Measurements from ENCODE around the gene ZNF536.

The ZNF536 gene

DNA sequence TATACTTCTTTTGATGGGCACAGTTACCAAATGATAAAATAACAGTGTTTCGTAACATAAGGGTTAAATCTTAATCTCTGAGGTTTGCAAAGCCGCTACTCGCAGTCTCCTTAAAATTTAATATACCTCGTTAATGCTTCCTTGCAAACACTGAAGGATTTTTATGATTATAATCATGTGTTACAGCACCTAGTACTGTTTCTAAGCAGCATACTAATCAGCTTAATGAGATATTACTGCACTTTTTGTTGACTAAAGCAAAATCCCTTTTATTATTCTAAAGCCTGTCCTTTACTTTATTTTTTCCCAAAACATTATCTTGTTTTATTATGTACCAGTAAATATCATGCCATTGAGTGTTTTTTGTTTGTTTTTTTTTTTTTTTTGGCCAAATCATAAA is 70.5 kb downstream of the ZNF536 start:
- no peak for TF ChIP-seq GATA3 (IDR thresholded peaks at IDR 0.05; ENCODE audit: low read depth, low read length)

DNA sequence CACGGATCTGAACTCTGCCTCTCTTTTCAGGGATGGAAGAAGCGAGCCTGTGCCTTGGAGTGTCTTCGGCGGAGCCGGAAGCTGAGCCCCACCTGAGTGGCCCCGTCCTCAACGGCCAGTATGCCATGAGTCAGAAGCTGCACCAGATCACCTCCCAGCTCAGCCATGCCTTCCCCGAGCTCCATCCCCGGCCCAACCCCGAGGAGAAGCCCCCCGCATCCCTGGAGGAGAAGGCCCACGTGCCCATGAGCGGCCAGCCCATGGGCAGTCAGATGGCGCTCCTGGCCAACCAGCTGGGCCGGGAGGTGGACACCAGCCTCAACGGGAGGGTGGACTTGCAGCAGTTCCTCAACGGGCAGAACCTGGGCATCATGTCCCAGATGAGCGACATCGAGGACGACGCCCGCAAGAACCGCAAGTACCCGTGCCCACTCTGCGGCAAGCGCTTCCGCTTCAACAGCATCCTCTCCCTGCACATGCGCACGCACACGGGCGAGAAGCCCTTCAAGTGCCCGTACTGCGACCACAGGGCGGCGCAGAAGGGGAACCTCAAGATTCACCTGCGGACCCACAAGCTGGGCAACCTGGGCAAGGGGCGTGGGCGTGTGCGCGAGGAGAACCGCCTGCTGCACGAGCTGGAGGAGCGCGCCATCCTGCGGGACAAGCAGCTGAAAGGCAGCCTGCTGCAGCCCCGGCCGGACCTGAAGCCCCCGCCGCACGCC is 71.5 kb downstream of the ZNF536 start:
- no peak for TF ChIP-seq GATA3 (IDR thresholded peaks at IDR 0.05; ENCODE audit: low read depth, low read length)

DNA sequence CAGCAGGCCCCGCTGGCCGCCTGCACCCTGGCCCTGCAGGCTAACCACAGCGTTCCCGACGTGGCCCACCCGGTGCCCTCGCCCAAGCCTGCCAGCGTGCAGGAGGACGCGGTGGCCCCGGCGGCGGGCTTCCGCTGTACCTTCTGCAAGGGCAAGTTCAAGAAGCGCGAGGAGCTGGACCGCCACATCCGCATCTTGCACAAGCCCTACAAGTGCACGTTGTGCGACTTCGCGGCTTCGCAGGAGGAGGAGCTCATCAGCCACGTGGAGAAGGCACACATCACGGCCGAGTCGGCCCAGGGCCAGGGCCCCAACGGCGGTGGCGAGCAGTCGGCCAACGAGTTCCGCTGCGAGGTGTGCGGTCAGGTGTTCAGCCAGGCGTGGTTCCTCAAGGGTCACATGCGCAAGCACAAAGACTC is 72.1 kb downstream of the ZNF536 start:
- TF ChIP-seq GATA2 (IDR thresholded peaks at IDR 0.05; ENCODE audit: low read depth, low read length), result no peak
- TF ChIP-seq GATA3 (IDR thresholded peaks at IDR 0.05; ENCODE audit: low read depth, low read length), result no peak

DNA sequence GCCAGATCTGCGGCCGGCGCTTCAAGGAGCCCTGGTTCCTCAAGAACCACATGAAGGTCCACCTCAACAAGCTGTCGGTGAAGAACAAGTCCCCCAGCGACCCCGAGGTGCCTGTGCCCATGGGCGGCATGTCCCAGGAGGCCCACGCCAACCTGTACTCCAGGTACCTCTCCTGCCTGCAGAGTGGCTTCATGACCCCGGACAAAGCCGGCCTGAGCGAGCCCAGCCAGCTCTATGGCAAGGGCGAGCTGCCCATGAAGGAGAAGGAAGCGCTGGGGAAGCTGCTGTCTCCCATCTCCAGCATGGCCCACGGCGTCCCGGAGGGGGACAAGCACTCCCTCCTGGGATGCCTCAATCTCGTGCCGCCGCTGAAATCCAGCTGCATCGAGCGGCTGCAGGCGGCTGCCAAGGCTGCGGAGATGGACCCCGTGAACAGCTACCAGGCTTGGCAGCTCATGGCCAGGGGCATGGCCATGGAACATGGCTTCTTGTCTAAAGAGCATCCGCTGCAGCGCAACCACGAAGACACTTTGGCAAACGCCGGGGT is 72.6 kb downstream of the ZNF536 start:
- TF ChIP-seq GATA3 (IDR thresholded peaks at IDR 0.05; ENCODE audit: low read depth, low read length) (no peak), GATA2 (IDR thresholded peaks at IDR 0.05; ENCODE audit: low read depth, low read length) (no peak)

DNA sequence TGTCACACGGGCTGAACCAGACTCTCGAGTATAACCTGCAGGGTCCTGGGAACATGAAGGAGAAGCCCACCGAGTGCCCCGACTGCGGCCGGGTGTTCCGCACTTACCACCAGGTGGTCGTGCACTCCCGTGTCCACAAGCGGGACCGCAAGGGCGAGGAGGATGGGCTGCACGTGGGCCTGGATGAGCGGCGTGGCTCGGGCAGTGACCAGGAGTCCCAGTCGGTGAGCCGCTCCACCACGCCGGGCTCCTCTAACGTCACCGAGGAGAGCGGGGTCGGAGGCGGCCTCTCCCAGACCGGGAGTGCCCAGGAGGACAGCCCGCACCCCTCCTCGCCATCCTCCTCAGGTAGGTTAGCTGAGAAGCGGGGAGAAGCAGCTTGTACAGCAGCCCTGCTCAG is 73.2 kb downstream of the ZNF536 start:
- TF ChIP-seq GATA2 (IDR thresholded peaks at IDR 0.05; ENCODE audit: low read depth, low read length), result no peak
- no peak for TF ChIP-seq GATA3 (IDR thresholded peaks at IDR 0.05; ENCODE audit: low read depth, low read length)

DNA sequence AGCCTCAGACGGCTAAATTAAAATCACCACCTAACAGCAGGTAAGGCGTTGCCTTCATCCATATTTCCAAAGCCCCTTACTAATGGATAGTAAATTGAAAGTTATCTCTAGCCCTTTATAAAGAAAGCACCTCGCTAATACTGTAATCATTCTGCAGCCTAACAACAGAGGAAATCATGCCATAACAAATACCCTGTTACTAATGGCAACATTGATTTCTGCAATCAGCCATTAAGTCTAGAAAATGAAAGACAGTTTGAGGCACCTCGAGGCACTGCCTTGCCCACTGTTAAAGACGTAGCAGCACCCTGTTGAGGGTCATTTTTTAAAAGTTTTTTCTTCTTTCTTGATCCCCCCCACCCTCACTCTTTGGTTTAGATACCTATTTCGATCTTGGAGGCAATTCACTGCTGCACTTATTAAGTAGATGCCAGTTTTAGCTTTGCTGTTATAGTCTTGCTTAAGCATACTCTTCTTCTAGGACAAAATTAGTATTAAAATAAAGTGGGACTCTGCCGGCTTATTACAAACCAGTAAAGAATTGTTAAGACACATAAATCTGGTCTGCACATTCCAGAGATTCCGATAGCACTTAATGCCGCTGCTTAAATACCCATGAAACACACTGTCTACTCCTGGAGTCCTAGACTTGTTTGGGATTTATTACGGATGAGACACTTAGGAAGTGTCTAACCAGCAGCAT is 74.8 kb downstream of the ZNF536 start:
- TF ChIP-seq GATA2 (IDR thresholded peaks at IDR 0.05; ENCODE audit: low read depth, low read length) (no peak), GATA3 (IDR thresholded peaks at IDR 0.05; ENCODE audit: low read depth, low read length) (no peak)

DNA sequence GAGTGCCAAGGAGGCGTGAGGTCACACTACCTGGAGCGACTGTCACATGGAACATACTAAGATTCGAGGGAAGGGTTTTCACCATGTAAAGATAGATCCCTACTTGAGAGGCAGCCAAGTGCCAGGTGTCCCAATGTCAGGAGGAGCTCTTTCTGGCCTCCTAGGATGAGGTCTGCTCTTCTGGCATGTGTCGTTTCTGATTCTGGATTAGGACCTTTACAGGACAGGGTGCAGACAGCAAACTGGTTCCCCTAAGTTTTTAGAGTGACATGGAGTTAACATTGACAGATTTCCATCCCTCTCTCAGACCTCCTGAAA is 75.3 kb downstream of the ZNF536 start:
- TF ChIP-seq GATA2 (IDR thresholded peaks at IDR 0.05; ENCODE audit: low read depth, low read length) (no peak), GATA3 (IDR thresholded peaks at IDR 0.05; ENCODE audit: low read depth, low read length) (no peak)

DNA sequence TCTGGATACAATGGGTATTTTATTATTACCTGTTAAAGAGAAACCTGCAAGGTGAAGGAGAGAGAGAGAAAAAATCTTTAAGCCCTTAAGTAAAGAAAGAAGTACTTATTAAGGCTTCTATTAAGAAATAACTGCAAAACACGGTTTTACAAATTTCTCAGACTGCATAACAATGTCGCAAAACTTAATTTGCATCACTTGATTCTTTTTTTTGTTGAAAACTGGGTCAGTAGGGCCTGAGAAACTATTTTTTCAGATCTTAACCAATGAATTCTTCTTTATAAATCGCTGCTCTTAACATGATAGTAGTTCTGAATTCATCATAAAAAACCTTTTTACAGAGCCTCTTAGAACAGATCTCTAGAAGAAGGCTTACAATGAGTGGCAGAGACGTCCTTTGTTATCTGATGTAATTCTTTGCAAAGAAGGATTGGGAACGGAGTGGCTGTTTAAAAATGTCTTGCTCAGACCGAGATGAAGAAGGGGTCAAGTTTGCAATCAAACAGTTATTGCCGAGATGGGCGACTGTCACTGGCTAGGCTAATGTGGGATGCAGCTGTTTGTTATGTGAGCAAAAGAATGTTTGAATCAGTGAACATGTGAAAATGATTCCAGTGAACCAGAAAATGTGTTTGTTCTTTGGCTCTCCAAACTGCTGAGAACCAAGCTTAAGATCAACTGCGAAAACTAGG is 76.3 kb downstream of the ZNF536 start:
- TF ChIP-seq GATA3 (IDR thresholded peaks at IDR 0.05; ENCODE audit: low read depth, low read length), result no peak
- TF ChIP-seq GATA2 (IDR thresholded peaks at IDR 0.05; ENCODE audit: low read depth, low read length), result no peak

DNA sequence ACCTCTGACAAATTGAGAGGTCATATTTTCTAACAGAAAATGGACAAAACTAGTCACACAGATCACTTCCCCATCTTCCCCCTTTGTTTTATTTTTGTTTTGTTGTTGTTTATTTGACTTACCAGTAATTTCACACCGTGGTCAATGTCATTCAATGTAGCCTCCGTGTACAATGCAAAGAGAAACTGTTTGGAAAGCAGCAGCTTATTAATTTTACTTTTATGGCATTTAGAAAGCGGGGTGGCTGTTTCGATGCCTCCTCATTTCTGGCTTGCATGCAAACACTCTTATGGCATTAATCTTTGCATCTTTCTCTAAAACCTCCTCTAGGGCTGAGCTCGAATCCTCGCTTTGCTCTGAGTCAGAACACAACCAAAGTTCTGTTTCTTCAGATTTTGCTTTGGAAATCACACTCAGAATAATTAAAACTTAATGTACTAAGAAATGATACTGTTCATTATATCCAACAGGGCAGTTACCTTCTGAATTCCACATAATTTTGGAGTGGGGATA is 77.0 kb downstream of the ZNF536 start:
- TF ChIP-seq GATA3 (IDR thresholded peaks at IDR 0.05; ENCODE audit: low read depth, low read length) (no peak), GATA2 (IDR thresholded peaks at IDR 0.05; ENCODE audit: low read depth, low read length) (no peak)

DNA sequence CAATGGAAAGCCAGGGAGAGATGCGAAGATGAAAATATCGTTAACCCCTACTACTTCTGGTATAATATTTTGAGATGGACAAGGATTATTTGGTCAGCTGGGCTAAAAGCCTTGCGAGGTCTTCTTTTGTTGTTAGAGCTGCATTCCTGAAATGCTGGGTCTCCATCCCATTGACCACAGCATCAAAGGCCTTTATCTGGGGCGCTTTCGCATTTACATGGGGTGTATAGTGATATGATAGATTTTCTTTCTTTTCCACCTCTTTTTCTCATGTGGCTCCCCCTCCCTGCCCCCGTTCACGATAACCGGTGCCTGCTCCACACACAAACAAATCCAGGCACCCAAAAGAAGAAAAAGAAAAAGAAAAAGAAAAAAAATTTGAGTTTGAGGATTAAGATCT is 77.5 kb downstream of the ZNF536 start:
- TF ChIP-seq GATA3 (IDR thresholded peaks at IDR 0.05; ENCODE audit: low read depth, low read length), result no peak
- TF ChIP-seq GATA2 (IDR thresholded peaks at IDR 0.05; ENCODE audit: low read depth, low read length), result no peak

DNA sequence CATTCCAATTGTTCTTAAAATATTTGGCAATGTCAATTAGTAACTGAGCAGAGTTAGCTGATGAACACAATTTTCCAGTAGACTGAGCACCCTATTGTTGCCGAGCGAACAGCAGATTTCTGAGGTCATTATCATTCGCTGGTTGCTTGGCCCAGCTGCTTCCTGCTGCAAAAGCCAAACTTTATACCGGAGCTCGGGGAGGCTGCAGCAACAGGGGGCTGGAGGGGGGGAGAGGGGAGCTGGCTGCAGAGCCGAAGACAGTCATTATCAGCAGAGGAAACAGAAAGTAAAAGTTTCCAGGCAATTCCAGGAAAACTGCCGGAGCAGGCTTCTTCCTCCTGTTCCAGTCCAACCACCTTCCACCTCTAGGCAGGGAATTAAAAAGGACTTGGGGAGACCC is 77.9 kb downstream of the ZNF536 start:
- no peak for TF ChIP-seq GATA3 (IDR thresholded peaks at IDR 0.05; ENCODE audit: low read depth, low read length)
- TF ChIP-seq GATA2 (IDR thresholded peaks at IDR 0.05; ENCODE audit: low read depth, low read length), result no peak

DNA sequence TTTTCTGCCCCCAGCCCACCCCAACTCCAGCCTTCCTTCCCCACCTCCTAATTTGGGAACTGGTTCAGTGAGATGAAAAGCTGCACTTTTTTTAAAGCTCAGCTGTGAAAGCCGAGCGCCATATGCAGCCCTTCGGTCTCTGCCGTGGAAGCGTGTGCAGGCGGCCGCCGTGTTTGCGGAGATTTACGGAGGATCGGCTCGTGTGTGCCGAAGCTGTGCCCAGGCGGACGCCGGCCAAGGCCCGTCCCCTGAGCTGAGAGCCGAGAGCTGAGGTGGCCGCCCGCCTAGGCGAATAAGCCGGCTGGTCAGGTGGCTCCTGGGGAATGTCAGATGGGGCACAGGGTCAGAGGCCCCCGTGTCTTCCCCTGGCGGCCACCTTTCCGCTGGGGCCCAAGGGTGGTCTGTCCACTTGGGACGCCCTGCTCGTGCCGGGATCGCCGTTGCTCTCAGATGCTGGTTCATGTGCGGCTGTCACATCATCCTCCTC is 78.7 kb downstream of the ZNF536 start:
- TF ChIP-seq GATA2 (IDR thresholded peaks at IDR 0.05; ENCODE audit: low read depth, low read length) (no peak), GATA3 (IDR thresholded peaks at IDR 0.05; ENCODE audit: low read depth, low read length) (no peak)

DNA sequence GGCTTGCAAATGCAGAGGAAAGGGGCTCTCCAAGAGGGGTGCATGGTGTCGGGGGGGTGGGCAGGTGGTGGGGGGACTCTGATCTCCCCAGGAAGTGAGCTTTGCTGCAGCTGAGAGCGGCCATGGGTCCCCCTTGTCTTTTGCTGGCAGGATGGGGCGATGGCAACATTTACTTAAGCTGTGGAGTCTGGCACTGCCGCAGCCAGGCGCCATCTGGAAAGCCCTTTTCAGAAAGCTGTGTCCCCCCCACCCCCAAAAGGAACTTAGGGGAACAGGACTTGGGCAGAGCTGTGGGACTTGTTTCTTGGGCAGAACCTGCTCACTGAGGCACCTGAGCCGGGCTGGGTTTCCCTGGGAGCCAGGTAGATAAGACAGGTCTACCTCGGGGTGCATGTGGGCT is 80.7 kb downstream of the ZNF536 start:
- TF ChIP-seq GATA3 (IDR thresholded peaks at IDR 0.05; ENCODE audit: low read depth, low read length) (no peak), GATA2 (IDR thresholded peaks at IDR 0.05; ENCODE audit: low read depth, low read length) (no peak)

DNA sequence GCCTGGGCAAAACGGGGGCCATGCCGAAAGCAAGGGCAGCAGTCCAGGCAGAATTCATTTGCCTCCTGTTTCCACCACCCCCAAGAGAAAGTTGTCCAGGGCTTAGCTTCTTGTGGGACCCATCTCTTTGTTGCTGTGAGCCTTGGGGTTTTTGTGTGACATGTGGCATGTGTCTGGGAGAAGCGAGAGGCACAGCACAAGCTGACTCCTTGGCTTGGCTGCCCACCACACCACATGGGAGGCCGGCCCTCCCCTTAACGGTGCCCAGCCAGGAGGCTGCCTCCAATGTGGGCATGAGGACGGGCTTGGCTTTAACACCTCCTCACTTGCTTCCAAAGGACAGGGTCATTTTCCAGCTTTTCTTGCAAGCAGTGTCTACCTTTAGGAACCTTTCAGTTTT is 81.6 kb downstream of the ZNF536 start:
- TF ChIP-seq GATA3 (IDR thresholded peaks at IDR 0.05; ENCODE audit: low read depth, low read length) (no peak), GATA2 (IDR thresholded peaks at IDR 0.05; ENCODE audit: low read depth, low read length) (no peak)

Measured in SH-SY5Y (cell line).